HG03460 (cell line): ENCODE results near the gene FGF8.
"Not testable (repeated sequence)": the region's sequence is repeated elsewhere in the genome, so short reads cannot be mapped to it uniquely, and the experiment has no call there.

ENCODE experiments used
- ATAC-seq: cut with Tn5 transposase; IDR thresholded peaks from one replicate; pipeline ENCODE4 v1.9.1; 2021; ENCODE audit not compliant: unreplicated experiment

FGF8 gene, protein sequence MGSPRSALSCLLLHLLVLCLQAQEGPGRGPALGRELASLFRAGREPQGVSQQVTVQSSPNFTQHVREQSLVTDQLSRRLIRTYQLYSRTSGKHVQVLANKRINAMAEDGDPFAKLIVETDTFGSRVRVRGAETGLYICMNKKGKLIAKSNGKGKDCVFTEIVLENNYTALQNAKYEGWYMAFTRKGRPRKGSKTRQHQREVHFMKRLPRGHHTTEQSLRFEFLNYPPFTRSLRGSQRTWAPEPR

DNA sequence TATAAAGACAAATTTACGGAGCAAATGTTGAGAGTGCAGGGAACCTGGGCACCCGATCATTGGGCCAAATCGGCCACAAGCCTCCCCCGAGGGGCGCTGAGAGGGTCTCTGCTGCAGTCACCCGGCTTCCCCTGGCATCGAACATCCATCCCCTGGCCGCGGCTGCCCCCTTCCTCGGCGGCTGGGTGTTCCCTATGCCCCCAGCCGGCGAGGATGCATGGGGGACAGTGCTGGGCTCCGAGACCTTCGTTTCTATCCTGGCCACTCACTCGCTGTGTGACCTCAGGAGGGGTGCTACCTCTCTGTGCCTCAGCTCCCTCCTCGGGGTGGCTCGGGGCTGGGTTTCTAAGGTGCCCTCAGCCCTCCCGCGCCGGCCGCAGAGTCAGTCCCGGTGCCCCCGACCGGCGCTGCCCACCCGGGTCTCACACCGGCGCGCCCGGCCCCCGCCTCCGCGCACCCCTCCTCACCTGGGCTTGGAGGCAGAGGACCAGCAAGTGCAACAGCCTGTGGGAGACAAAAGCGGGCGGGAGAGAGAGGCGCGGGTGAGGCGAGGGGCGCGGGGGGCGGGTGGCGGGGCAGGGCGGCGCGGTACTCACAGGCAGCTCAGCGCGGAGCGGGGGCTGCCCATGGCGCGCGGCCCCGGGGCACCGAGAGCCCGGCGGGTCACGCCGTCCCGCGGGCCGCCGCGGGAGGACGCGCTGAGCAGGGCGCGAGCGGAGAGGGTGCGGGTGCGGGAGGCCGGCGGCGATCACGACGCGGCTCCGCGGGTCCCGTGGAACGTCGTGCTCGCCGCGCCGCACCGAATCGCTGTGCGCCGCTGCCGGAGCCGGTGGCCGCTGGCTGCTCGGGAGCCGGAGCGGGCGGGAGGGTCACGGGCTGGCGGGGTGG lies at the start of gene FGF8:
TSS of gene FGF8 (minus strand) at position 842 of the 888 bp plus-strand sequence. CDS start at position 628, 214 bp downstream.
- ATAC-seq = no peak

DNA sequence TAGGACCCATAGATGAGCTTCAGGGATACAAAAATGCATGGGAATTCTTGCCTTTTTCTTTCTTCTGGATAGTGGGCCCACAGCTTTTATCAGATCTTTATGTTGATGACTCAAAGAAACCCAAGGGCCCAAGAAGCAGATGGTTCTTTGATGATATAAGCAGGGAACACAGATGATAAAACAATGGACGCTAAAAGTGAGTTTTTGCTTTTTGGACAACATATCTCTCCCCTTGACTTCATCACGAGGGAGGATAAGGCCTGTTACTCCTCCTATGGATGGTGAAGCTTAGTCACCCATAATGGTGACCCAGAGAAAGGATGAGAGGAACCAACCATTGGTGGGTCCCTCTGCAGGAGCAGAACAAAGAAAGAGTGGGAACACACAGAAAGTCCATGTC lies 48.8 kb upstream of the FGF8 start:
- ATAC-seq = no peak

DNA sequence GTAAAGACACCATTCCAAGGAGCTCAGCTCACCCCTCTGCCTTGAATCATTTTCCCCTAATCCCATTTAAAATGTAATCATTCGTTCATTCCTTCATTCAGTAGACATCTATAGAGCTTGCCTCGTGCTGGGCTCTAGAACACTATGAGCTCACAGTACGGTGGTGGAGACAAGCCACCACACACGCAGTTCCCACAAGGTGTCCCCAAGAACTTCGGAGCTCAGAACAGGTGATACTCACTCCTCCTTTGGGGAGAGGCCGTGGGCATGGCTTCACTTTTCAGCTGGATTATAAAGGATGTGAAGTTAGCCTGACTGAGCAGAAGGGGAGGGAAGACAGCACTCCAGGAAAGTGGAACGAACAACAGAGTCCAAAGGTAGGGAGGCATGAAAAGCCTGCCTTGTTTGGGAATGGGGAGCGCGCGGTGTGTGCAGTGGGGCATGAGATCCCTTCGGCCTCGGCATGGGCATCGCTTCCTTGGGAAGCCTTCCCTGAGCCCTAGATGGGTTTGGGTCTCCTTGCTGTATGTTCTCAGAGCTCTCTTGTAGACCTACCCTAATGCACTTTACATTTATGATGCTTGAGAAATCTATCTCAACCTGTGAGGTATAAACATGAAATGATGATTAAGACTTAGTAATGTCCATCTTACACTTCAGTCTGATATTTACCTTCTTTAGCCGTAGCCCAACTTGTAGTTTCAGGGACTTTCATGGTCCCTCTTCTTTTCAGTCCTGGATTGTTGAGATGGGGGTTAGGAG lies 43.1 kb upstream of the FGF8 start:
- ATAC-seq = peak; percentile 16

DNA sequence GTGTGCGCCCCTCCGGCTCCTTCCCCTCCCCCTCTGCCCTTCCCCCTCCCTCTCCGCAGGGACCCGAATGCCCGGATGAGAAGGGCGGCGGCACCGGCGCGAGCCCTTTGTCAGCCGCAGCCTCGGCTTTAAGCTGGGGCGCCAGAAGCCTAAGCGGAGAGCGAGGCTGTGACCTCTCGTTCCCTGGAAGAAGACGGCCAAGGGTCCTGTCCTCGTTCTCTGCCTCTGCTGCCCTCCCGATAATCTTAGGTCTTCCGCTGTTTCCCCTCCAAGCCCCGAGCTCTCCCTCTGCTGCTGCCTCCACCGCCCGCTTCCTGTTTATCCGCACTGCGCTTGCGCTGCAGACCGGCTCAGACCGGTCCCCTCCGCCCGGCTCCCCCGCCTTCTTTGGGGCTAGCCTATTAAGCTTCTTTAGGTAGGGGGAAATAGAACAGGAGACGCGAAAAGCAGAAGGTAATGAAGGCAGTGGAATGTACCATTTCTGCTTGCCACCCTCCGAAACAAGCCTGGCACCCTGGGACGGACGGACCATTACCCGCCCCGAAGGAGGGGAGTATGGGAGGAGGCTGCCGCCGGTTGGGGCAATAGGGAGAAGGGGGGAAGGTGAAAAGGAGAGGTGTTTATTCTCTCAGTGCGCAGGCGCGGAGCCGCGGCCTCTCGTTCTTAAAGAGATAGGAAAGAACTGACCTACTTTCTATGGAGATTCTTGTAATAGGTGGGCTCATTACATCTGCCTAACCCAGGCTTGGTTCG lies 42.4 kb upstream of the FGF8 start, which contains the start of gene OGA:
TSS of gene OGA (minus strand) at position 326 of the 753 bp plus-strand sequence. CDS start 422 bp downstream, outside the sequence.
- peak; percentile 83 for ATAC-seq

DNA sequence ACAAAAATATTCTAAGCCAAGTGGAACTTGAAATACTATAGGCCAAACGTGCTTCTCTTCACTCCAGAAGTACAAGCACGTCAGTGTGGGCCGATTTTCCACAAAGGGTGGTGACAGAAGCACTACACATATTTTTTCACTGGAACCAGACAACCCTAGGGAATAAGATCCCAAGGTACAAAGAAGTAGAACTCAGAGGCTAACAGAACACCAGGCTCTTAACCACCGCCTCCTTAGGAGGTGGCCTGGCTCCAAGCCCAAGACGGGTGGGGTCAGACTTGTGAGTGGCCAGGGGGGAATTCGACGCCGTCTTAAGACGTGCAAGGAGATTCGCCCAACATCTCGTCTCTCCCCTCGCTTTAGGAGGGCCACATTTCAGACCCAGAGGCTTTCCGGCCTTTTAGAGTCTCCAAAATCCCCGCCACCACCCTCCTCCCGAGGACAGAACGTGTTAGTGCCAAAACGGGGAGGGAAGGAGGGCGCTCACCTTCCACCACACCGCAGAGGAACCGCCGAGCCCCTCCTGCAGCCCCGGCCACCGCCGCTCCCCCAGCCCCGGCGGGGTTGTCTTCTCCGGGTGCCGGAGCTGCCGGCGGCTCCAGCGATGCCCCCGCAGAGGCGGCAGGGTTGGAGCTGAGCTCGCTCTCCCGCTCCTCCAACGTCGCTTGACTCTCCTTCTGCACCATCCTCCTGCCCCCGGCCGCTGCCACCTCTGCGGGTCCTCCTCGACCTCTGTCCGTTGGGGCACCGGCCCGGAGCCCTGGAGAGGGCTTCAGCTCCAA lies 41.6 kb upstream of the FGF8 start:
- no peak for ATAC-seq

DNA sequence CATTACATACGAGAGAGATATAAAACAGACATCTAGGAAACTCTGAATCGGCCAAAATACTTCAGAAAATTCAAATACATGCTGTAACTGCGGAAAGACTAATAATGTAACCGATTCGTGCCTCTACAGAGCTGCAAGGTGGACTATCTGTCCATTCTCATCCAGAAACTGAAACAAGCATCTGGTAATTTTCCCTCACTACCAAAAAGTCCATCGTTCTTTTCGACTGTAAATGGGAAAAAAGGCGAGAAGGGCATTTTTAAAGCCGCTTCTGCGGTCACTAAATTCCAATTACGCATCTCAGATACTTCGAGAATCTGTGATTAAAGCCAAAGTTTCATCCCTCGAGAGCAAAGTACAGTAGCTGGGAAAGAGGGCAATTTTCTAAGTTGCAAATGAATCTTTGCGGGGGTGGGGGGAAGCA lies 41.0 kb upstream of the FGF8 start:
- no peak for ATAC-seq

DNA sequence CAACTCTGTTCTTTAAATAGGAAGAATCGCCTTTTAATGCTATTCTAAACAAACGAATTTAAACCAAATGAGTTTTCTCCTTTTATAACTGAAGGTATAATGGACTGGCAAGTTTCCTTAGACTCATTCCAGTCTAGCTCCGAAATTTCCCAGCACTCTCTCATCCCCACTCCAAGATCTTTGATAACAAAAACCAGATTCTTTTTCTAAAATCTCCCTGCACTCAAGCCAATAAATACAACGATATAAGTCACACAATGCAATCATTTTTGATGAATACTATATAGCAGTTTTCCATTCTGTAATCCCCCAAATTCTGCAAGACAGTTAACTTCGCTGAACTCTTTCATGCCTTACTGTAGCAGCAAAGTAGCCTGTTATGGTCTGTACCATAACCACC lies 40.5 kb upstream of the FGF8 start:
- ATAC-seq = no peak

DNA sequence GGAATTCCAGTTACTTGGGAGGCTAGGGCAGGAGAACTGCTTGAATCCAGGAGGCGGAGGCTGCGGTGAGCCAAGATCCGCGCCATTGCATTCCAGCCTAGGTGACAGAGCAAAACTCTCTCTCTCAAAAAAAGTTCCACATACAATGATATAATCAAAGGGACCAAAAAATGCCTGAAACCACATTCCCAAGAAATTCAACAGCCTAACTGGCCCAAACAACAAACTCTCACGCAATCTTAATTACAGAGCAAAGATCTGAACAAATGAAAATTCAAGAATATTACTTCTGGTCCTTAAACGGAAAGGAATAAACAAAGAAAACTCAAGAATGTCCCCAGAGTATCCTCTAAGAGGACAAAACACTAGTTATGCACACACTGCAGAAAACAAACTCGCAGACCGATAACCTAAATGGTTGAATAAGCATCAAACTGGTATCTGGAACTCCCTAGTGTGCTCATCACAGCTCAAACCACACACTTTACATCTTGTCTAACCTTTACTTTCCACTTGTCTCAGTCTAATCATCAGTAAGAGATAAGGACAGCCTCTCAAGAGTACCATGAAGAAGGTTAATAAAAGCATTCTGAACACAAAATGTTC lies 38.7 kb upstream of the FGF8 start:
- ATAC-seq = no peak

DNA sequence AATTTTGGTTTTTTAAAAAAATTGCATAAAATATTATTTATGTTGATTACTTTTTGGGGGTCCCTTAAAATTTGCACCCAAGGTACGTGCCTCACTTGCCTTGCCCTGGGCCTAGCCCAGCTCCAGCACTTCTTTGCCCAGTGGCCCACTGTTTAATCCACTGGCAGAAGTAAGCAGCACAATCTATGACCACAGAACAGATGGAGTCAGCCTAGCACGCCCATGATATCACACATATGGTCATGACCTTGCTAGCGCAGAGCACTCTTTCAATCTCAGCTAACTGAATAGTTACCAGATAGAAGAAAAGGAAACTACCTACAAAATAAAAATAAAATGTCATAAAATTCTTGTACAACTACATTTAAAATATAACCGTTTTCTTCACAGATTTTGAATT lies 36.7 kb upstream of the FGF8 start:
- ATAC-seq = no peak

DNA sequence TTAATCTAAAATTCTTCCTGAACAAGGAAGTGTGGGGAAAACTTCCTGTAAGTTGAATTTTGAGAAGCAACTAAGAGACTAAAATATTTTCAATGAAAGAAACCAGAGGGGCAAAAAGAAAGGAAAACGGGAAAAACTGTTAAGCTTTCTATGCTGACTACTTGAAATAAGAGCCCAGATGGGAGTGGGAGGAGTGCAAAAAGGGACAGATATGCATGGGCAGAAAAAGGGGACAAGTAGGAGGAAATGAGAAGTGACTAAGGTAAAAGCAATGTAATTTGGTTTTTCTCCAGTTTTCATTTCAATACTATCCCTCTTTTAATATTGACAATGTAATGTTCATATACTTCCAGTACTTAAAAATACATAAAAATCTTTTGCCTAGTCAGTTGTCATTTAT lies 31.2 kb upstream of the FGF8 start:
- no peak for ATAC-seq

DNA sequence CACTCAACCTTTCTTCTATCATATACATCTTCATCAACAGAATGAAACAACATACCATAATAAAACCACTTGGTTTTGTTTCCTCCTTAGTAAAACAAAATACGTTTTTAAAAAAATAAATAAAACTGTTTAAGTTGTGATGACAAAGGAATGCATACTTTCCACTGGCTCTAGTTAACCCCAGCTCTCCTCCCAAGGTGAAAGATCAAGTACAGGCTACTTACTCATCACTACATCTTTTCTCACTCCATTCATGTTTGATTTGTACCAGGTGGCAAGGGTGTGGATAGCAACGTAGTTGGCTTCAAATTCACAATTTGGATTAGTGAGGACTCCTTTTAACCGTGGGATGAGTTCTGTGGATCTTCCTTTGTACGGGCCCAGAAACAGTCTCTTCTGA lies 27.6 kb upstream of the FGF8 start:
- ATAC-seq = no peak

DNA sequence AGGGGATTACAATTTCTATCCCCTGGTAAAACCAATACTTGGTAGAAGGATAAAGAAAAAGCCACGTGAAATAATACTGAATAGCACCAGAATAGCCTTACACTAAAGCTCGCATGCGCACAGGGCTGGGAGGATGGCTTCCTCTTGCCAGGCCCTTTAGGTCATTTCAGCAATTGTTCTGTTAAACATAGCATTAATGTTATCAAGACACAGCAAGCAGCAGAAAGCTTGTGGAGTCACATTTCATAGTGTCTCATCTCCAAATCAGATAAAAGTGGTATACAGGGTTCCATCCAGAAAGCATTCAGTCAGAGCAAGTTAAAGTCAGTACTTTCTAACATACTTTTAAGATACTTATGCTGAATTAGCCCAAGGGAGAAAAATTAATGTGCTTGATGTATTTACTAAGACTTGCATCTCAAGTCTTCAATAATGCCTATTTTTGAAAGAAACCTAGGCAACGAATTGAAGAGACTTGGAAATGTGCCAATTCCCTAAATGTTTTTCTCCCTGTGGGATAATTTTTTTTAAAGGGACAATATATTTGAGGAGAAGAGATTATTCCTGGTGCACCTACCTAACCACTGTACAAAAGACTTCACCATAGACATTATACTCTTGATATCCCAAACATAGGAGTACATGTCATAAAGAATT lies 21.6 kb upstream of the FGF8 start:
- no peak for ATAC-seq

DNA sequence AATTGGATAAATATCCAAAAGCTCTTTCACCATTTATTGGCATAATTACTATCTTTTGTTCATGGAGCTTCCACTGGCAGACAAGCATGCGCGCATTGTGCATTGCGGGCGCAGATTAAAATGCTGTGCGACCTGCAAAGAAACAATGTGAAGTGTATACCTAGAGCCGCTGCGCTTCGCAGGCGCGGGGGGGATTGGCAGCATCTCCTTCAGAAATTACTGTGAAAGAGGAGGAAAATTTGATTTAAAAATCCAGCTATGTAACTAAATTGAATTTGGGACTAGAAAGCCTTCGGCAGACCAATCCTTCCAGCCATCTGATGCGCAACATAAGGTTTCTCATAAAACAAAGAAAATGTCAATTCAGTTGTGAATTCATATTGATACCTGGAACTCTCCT lies 17.6 kb upstream of the FGF8 start:
- no peak for ATAC-seq

DNA sequence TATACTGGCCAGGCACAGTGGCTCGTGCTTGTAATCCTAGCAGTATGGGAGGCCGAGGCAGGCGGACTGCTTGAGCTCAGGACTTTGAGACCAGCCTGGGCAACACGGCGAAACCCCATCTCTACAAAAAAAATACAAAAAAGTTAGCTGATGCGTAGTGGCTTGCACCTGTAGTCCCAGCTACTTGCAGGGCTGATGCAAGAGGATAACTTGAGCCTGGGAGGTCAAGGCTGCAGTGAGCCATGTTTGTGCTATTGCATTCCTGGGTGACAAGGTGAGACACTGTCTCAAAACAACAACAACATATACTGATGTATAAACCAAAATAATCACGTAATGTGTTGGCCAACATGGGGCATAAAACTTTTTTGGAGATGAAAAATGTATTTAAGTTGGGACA lies 13.8 kb upstream of the FGF8 start:
- ATAC-seq = no peak

DNA sequence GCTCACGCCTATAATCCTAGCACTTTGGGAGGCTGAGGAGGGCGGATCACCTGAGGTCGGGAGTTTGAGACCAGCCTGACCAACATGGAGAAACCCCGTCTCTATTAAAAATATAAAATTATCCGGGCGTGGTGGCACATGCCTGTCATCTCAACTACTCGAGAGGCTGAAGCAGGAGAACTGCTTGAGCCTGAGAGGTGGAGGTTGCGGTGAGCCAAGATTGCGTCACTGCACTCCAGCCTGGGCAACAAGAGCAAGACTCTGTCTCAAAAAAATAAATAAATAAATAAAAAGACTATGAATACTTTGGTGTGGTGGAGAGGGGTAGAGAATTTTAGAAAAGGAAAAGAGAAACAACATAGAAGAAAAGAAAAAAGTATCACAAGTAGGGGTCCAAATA lies 13.3 kb upstream of the FGF8 start:
- ATAC-seq = not testable (repeated sequence)

DNA sequence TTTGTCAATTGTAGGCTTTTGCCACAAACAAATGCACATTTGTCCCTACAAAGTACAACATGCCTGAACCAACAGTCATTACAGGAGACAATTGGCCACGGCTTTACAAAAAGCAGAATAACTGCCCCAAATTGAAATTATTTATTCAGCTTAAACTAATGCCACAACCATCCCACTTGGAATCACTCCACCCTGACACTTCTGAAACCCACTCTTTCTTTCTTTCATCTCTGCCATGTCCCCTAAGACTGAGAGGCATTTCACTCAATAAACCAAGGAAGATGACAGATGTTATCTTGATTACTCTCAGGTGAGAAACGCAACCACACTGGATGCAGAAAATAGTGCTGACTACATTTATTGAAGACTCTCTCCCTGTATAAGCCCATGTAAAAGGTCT lies 9.9 kb upstream of the FGF8 start:
- no peak for ATAC-seq

DNA sequence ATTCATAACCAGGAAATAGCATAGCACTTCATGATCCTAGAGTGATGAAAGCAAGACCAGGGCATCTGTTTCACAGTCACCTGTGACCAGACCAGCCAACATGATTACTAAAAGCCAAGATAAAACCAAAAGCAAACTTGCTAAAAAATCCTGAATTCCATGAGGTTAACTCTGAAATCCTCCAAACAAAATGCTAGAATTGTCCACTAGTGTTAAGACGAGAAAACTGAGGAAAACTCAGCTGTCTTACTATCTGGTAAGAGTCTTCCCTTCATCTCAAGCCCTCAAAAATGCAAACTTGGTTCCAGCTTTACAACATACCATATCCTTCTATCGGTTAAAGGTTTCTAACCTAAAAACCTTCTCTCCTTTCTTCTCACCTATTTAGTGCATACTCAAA lies 8.6 kb upstream of the FGF8 start:
- ATAC-seq = no peak

DNA sequence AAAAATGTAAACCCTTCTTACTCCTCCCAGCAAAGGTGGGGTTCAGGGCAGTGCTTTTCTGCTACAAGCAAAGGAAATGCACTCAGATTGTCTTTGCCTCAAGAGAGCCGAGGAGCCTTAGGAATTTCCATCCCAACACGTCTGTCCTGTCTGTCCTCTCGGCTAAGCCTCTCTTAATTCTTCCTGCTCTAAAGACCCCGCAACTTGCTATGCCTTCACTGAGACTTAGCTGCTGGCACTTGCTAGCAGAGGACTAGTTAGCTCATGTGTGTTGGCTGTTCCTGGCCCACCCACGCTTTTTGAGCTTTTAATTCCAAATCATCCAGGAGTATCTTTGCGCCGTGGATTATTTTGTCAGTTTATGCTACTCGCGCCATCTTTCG lies 7.8 kb upstream of the FGF8 start:
- no peak for ATAC-seq
